BLaER1 treated with 17β-estradiol and CSF1 and Interleukin-3, amounts not matched to agents 10 nM and 100 nM (cell line): ENCODE results near the gene VPS16.

Experiments used
- H3K27ac ChIP-seq, 11 experiments: shearing (Covaris generic); formaldehyde crosslinking; 2 replicates each; pipeline ENCODE4 v1.8.1; 2022
- H3K27me3 ChIP-seq, 11 experiments: shearing (Covaris generic); formaldehyde crosslinking; 2 replicates each; pipeline ENCODE4 v1.8.1; 2022
- H3K36me3 ChIP-seq, 11 experiments: shearing (Covaris generic); formaldehyde crosslinking; 2 replicates each; pipeline ENCODE4 v1.8.1; 2022
- H3K4me1 ChIP-seq, 10 experiments: shearing (Covaris generic); formaldehyde crosslinking; 2 replicates each; pipeline ENCODE4 v1.8.1; 2022
- H3K4me2 ChIP-seq, 11 experiments: shearing (Covaris generic); formaldehyde crosslinking; 2 replicates each; pipeline ENCODE4 v1.8.1; 2022
- H3K4me3 ChIP-seq, 10 experiments: shearing (Covaris generic); formaldehyde crosslinking; 2 replicates each; pipeline ENCODE4 v1.8.1; 2022
- H3K9ac ChIP-seq, 11 experiments: shearing (Covaris generic); formaldehyde crosslinking; 2 replicates each; pipeline ENCODE4 v1.8.1; 2022
- H3K9me3 ChIP-seq, 11 experiments: shearing (Covaris generic); formaldehyde crosslinking; replicated peaks in 1 of 11; 2 replicates each; pipeline ENCODE4 v1.8.1; 2022
- H4K20me1 ChIP-seq, 11 experiments: shearing (Covaris generic); formaldehyde crosslinking; 2 replicates each; pipeline ENCODE4 v1.8.1; 2022
- Cebpa-rat ChIP-seq, 11 experiments: shearing (Covaris generic); IDR thresholded peaks; 2 replicates each; pipeline ENCODE4 v1.8.1; 2022

Gene VPS16

DNA sequence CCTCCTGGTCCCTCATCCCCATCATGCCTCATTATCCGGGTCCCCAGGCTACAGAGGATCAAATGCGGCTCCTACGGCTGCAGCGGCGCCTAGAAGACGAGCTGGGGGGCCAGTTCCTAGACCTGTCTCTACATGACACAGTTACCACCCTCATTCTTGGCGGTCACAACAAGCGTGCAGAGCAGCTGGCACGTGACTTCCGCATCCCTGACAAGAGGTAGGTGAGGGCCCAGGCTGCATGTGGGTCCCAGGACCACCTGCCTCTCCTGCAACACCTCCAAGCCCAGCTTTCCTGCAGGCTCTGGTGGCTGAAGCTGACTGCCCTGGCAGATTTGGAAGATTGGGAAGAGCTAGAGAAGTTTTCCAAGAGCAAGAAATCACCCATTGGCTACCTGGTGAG lies 24.6 kb downstream of the VPS16 start:
- H3K4me3 ChIP-seq, result no peak overlapping the region
- peaks cover 33 to 48% (median 38%) of the 10 kb centered on the region in 10 experiments for H3K4me1 ChIP-seq
- no peak for TF ChIP-seq Cebpa-rat (IDR thresholded peaks at IDR 0.05)
- no peak overlapping the region for H3K9ac ChIP-seq
- H4K20me1 ChIP-seq, result peaks cover 0 to 6% (median 0%) of the 10 kb centered on the region in 11 experiments; a peak in 5 of 22 replicates
- H3K4me2 ChIP-seq, result peak overlapping the region in 8 of 11 experiments; percentile 68 to 85 (median 74); a peak in 13 of 22 replicates
- no peak overlapping the region for H3K27ac ChIP-seq
- no peaks in the 10 kb centered on the region for H3K27me3 ChIP-seq
- H3K9me3 ChIP-seq, result no peaks in the 10 kb centered on the region
- peaks cover 36 to 67% (median 60%) of the 10 kb centered on the region in 11 experiments for H3K36me3 ChIP-seq

DNA sequence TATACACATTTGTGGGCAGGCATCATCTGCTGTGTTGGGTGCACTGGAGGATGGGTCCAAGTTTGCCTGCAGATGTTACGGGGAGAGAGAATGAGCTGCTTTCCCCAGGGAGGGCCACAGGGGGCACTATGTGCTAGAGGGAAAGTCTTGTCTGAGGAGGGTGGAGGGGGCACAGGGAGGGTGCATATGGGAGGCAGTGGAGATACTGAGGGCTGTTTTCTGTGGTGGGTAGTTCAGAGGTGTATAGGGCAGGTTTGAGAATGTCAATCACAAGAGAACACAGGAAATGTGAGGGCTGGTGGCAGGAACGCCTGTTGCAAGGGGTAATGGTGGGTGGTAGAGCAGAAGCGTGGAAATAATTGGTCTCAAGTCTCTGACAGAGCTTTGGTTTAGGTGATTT lies 25.1 kb downstream of the VPS16 start:
- peaks cover 36 to 61% (median 54%) of the 10 kb centered on the region in 11 experiments for H3K36me3 ChIP-seq
- H3K27ac ChIP-seq, result no peak overlapping the region

DNA sequence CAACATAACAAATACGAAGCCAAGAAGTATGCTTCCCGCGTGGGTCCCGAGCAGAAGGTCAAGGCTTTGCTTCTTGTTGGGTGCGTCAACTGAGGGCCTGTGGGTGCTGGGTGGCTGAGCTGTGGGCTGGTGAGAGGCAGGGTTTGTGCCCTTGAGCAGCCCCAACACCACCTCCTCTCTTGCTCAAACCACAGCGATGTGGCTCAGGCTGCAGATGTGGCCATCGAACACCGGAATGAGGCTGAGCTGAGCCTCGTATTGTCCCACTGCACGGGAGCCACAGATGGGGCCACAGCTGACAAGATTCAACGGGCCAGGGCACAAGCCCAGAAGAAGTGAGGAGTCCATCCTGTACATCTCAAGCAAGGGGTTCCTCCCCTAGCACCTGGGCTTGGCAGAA lies 25.7 kb downstream of the VPS16 start:
- Histone ChIP-seq H3K27me3 (peaks cover 0 to 8% (median 4%) of the 10 kb centered on the region in 11 experiments; a peak in 7 of 22 replicates), H3K4me2 (peak overlapping the region; percentile 46 to 85 (median 74); a peak in 20 of 22 replicates), H3K27ac (no peak overlapping the region), H3K9me3 (no peaks in the 10 kb centered on the region), H4K20me1 (peaks cover 0 to 6% (median 0%) of the 10 kb centered on the region in 11 experiments; a peak in 3 of 22 replicates), H3K4me3 (no peak overlapping the region), H3K4me1 (peaks cover 44 to 59% (median 49%) of the 10 kb centered on the region in 10 experiments), H3K36me3 (peaks cover 30 to 55% (median 48%) of the 10 kb centered on the region in 11 experiments), H3K9ac (peak overlapping the region in 1 of 11 experiments; percentile 4; a peak in 1 of 22 replicates)
- no peak for TF ChIP-seq Cebpa-rat (IDR thresholded peaks at IDR 0.05)

More for the DNA sequence above, 25.1 kb downstream of the VPS16 start:
- Histone ChIP-seq H3K4me1 (peaks cover 38 to 53% (median 43%) of the 10 kb centered on the region in 10 experiments), H3K4me2 (peak overlapping the region in 8 of 11 experiments; percentile 68 to 85 (median 74); a peak in 15 of 22 replicates), H3K27me3 (peaks cover 0 to 2% (median 0%) of the 10 kb centered on the region in 11 experiments; a peak in 2 of 22 replicates), H3K9me3 (no peaks in the 10 kb centered on the region), H3K9ac (no peak overlapping the region), H4K20me1 (peaks cover 0 to 6% (median 0%) of the 10 kb centered on the region in 11 experiments; a peak in 3 of 22 replicates), H3K4me3 (no peak overlapping the region)
- no peak for TF ChIP-seq Cebpa-rat (IDR thresholded peaks at IDR 0.05)

DNA sequence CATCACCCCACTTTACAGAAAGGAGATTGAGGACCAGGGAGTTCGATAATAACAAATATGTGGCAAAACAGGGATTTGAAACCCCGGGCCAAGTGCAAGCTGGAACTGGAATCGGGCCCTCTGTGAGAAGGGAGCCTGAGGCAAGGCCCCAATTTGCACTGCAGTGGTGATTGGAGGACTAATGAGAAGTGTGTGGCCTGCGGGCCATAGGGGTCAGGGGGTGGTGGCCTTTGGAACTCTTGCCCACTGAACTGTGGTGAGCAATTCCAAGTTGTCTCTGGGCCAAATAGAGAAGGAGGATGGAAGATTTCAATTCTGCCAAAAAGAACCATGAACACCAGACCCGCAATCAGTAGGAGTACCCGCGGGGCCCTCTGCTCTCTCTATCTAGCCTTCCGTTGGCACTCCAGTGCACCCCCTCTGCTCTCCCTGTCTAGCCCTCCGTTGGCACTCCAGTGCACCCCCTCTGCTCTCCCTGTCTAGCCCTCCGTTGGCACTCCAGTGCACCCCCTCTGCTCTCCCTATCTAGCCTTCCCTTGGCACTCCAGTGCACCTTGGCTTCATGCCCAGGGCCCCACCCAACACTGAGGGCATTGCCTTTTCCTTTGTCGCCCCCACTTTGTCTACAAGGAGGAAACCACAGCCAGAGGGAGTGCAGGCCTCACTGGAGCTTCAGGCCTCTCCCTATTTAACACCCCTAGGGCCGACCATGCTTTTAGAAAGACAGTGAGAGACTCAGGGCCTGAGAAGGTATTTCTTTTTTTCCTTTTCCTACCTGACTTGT lies 26.7 kb downstream of the VPS16 start:
- Histone ChIP-seq H3K27me3 (peaks cover 2 to 18% (median 14%) of the 10 kb centered on the region in 11 experiments; a peak in 19 of 22 replicates), H3K4me1 (peaks cover 50 to 70% (median 57%) of the 10 kb centered on the region in 10 experiments), H3K36me3 (peaks cover 21 to 45% (median 38%) of the 10 kb centered on the region in 11 experiments), H4K20me1 (peaks cover 0 to 6% (median 0%) of the 10 kb centered on the region in 11 experiments; a peak in 1 of 22 replicates), H3K4me2 (peak overlapping the region; percentile 46 to 85 (median 74)), H3K9me3 (no peaks in the 10 kb centered on the region), H3K27ac (peak overlapping the region in 6 of 11 experiments; percentile 1 to 35 (median 14); a peak in 5 of 22 replicates), H3K4me3 (no peak overlapping the region), H3K9ac (peak overlapping the region in 6 of 11 experiments; percentile 0 to 11 (median 6); a peak in 5 of 22 replicates)
- TF ChIP-seq Cebpa-rat (IDR thresholded peaks at IDR 0.05), result no peak

DNA sequence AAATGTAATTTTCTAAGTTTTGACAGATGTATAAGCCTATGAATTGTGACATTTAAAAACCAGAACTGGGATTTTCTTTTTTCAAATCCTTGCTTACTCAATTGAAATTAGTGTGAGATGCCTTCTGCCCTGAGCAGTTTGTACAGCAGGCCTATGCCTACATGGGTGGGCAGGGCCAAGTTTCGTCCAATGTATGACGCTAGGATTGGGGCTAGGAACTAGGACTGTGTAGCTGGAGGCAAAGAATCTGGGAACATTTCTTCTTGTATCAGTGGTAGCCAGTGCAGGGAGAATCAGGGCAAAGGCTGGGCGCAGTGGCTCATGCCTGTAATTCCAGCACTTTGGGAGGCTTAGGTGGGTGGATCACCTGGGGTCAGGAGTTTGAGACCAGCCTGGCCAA lies 28.8 kb downstream of the VPS16 start:
- no peaks in the 10 kb centered on the region for H3K9me3 ChIP-seq
- TF ChIP-seq Cebpa-rat (IDR thresholded peaks at IDR 0.05), result no peak

DNA sequence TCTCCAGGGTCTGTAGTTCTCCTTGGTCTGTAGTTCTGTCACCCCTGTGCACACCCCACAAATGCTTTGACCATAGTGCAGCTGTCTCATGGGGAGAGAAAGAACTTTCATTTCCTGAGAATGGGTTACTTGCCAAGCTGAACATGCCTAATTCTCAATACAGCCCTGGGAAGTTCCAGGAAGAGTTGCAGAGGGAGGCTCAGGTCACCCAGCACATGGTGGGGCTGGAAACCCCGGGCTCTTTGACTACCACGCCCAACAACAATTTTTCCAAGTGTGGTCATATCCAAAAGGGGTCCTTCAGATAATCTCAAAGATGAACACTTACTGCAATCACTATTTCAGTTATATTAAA lies 30.5 kb downstream of the VPS16 start:
- peak overlapping the region; percentile 19 to 100 (median 96); a peak in 21 of 22 replicates for H3K4me2 ChIP-seq
- H3K4me1 ChIP-seq, result peaks cover 66 to 83% (median 73%) of the 10 kb centered on the region in 10 experiments
- peak overlapping the region in 4 of 11 experiments; percentile 1 to 60 (median 38); a peak in 4 of 22 replicates for H3K27ac ChIP-seq
- H3K36me3 ChIP-seq, result peaks cover 8 to 23% (median 14%) of the 10 kb centered on the region in 11 experiments; a peak in 20 of 22 replicates
- H3K9me3 ChIP-seq, result no peaks in the 10 kb centered on the region
- no peak for TF ChIP-seq Cebpa-rat (IDR thresholded peaks at IDR 0.05)
- peak overlapping the region in 1 of 11 experiments; percentile 4; a peak in 1 of 22 replicates for H3K9ac ChIP-seq
- peak overlapping the region in 1 of 10 experiments; percentile 15; a peak in 1 of 20 replicates for H3K4me3 ChIP-seq
- H3K27me3 ChIP-seq, result peaks cover 5 to 23% (median 19%) of the 10 kb centered on the region in 11 experiments; a peak in 19 of 22 replicates
- peaks cover 9 to 24% (median 22%) of the 10 kb centered on the region in 11 experiments; a peak in 20 of 22 replicates for H4K20me1 ChIP-seq

More for the DNA sequence above, 28.8 kb downstream of the VPS16 start:
- H3K4me2 ChIP-seq, result peak overlapping the region in 4 of 11 experiments; percentile 94 to 100 (median 98); a peak in 7 of 22 replicates
- H3K9ac ChIP-seq, result no peak overlapping the region
- no peak overlapping the region for H3K27ac ChIP-seq
- peaks cover 57 to 79% (median 66%) of the 10 kb centered on the region in 10 experiments for H3K4me1 ChIP-seq
- peaks cover 5 to 23% (median 19%) of the 10 kb centered on the region in 11 experiments; a peak in 19 of 22 replicates for H3K27me3 ChIP-seq
- peaks cover 0 to 7% (median 5%) of the 10 kb centered on the region in 11 experiments; a peak in 11 of 22 replicates for H4K20me1 ChIP-seq
- peaks cover 12 to 27% (median 24%) of the 10 kb centered on the region in 11 experiments; a peak in 21 of 22 replicates for H3K36me3 ChIP-seq
- H3K4me3 ChIP-seq, result no peak overlapping the region

DNA sequence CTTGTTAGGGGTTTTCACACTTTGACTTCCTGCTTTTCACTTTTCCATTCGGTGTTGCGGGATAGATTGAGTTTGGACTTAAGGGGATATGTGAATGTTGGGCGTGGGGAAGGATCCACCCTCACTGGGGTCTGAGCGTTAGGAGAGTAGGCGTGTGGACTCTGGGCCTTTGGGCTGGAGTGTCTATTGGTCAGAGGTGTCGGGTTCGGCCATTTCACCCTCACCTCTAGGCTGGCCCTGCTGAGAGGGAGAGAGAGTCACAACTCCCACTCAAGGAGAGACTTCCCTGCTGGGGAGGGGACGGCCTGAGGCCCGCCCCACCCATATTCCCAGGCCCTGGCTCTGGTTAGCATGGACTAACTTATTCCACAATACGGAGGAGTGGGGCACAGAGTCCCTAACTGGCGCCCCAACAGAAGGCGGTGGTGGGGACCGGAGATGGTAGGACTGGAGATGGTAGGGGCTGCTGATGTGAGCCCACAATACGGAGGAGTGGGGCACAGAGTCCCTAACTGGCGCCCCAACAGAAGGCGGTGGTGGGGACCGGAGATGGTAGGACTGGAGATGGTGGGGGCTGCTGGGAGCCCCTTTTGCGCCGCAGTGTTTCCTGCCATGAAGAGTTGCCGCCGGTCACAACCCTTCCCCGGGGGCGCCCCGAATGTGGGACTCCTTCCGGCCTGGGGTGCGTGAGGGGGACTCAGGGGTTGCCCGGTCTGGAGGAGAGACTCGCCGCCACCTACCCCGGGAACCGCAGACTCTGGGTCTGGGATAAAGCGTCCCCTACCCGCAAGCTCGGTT lies 31.3 kb downstream of the VPS16 start:
- H3K4me2 ChIP-seq, result peak overlapping the region; percentile 93 to 100 (median 97)
- peak overlapping the region; percentile 80 to 98 (median 90) for H3K4me3 ChIP-seq
- TF ChIP-seq Cebpa-rat (IDR thresholded peaks at IDR 0.05), result no peak
- H3K27me3 ChIP-seq, result peaks cover 5 to 23% (median 19%) of the 10 kb centered on the region in 11 experiments; a peak in 19 of 22 replicates
- H3K36me3 ChIP-seq, result peaks cover under 1 to 20% (median 11%) of the 10 kb centered on the region in 11 experiments; a peak in 15 of 22 replicates
- H3K9me3 ChIP-seq, result no peaks in the 10 kb centered on the region
- H3K9ac ChIP-seq, result peak overlapping the region; percentile 91 to 99 (median 95); a peak in 21 of 22 replicates
- peaks cover 9 to 32% (median 30%) of the 10 kb centered on the region in 11 experiments; a peak in 20 of 22 replicates for H4K20me1 ChIP-seq
- peak overlapping the region in 3 of 11 experiments; percentile 93 to 98 (median 93); a peak in 5 of 22 replicates for H3K27ac ChIP-seq
- peaks cover 60 to 83% (median 71%) of the 10 kb centered on the region in 10 experiments for H3K4me1 ChIP-seq
